HEK293 (cell line): ENCODE results near the gene NUFIP1.

ENCODE experiments used
- CTCF ChIA-PET: fragments of 350-600 bp; formaldehyde crosslinking; extraction: SDS; loops from one replicate; lab custom pipeline; 2021; ENCODE audit warnings: antibody characterized with exemption; lab: Yijun Ruan, JAX
- POLR2A ChIA-PET: fragments of 300-600 bp; formaldehyde crosslinking; extraction: SDS; loops from one replicate; lab custom pipeline; 2020; ENCODE audit warnings: antibody characterized with exemption, inconsistent platforms; lab: Yijun Ruan, JAX
- H3K27ac ChIP-seq: fragments of 200-500 bp; sonication (Bioruptor generic); 2 replicates; pipeline ENCODE4 v1.5.1; 2014; ENCODE audit warnings: low read depth, low read length, control low read depth, inconsistent platforms; ENCODE audit errors: extremely low read depth
- H3K36me3 ChIP-seq, 2 experiments: fragments of 200-500 bp in 1 of 2; sonication (Bioruptor generic) in 1 of 2; 1 replicate in 1 of 2; 2 replicates in 1 of 2; pipeline ENCODE4 v1.5.1; 2014 to 2017; ENCODE audit warnings: inconsistent platforms in 2 of 2, low read length in 2 of 2; ENCODE audit not compliant: control insufficient read depth in 2 of 2, insufficient read depth in 1 of 2
- H3K4me1 ChIP-seq: fragments of 200-500 bp; sonication (Bioruptor generic); 2 replicates; pipeline ENCODE4 v1.5.1; 2014; ENCODE audit warnings: mild to moderate bottlenecking, low read length, inconsistent platforms; ENCODE audit not compliant: control insufficient read depth, insufficient read depth
- H3K4me3 ChIP-seq: 2 replicates; pipeline ENCODE4 v1.5.1; 2011; ENCODE audit warnings: low read depth, mild to moderate bottlenecking, control low read depth, low read length, moderate library complexity
- H3K9me3 ChIP-seq: fragments of 200-500 bp; sonication (Bioruptor generic); 2 replicates; pipeline ENCODE4 v1.5.1; 2014; ENCODE audit warnings: low read depth, low read length, inconsistent platforms; ENCODE audit not compliant: control insufficient read depth, insufficient read depth
- IKZF3 ChIP-seq: fragments of 450-650 bp; IDR thresholded peaks from 2 replicates; pipeline ENCODE4 v1.5.0; 2018; ENCODE audit warnings: missing biosample characterization, mild to moderate bottlenecking, missing genetic modification characterization, moderate library complexity
- KLF7 ChIP-seq: fragments of 450-650 bp; formaldehyde crosslinking; IDR thresholded peaks from 2 replicates; pipeline ENCODE4 v1.5.1; 2016; ENCODE audit warnings: missing biosample characterization, missing genetic modification characterization, borderline replicate concordance
- PBX3 ChIP-seq: sonication (generic); formaldehyde crosslinking; IDR thresholded peaks from 2 replicates; pipeline ENCODE4 v1.8.1; 2022; ENCODE audit warnings: mild to moderate bottlenecking, moderate library complexity, missing genetic modification reagents
- PRDM2 ChIP-seq: fragments of 450-650 bp; formaldehyde crosslinking; IDR thresholded peaks from 2 replicates; pipeline ENCODE4 v1.5.1; 2016; ENCODE audit warnings: missing biosample characterization, missing genetic modification characterization, borderline replicate concordance
- SCRT2 ChIP-seq: fragments of 450-650 bp; formaldehyde crosslinking; IDR thresholded peaks from 2 replicates; pipeline ENCODE4 v1.5.1; 2016; ENCODE audit warnings: missing biosample characterization, missing genetic modification characterization
- YY1 ChIP-seq: fragments of 450-650 bp; formaldehyde crosslinking; IDR thresholded peaks from 2 replicates; pipeline ENCODE4 v1.5.1; 2018; ENCODE audit warnings: missing biosample characterization, missing genetic modification characterization
- ZBTB11 ChIP-seq: fragments of 450-650 bp; formaldehyde crosslinking; conservative IDR thresholded peaks from 2 replicates; pipeline ENCODE4 v1.5.1; 2016; ENCODE audit warnings: low read depth, missing biosample characterization, missing genetic modification characterization
- ZNF18 ChIP-seq: fragments of 450-650 bp; formaldehyde crosslinking; IDR thresholded peaks from 2 replicates; pipeline ENCODE4 v1.5.1; 2016; ENCODE audit warnings: missing biosample characterization, missing genetic modification characterization
- ZNF24 ChIP-seq: fragments of 450-650 bp; formaldehyde crosslinking; IDR thresholded peaks from 2 replicates; pipeline ENCODE4 v1.5.1; 2016; ENCODE audit warnings: missing biosample characterization, missing genetic modification characterization
- ZNF558 ChIP-seq: fragments of 450-650 bp; formaldehyde crosslinking; IDR thresholded peaks from 2 replicates; pipeline ENCODE4 v1.5.1; 2016; ENCODE audit warnings: missing biosample characterization, missing genetic modification characterization
- ZNF560 ChIP-seq: fragments of 450-650 bp; formaldehyde crosslinking; IDR thresholded peaks from 2 replicates; pipeline ENCODE4 v1.5.1; 2017; ENCODE audit warnings: missing biosample characterization, missing genetic modification characterization, borderline replicate concordance
- ZNF585B ChIP-seq: fragments of 450-650 bp; formaldehyde crosslinking; IDR thresholded peaks from 2 replicates; pipeline ENCODE4 v1.5.1; 2016; ENCODE audit warnings: missing biosample characterization, missing genetic modification characterization
- ZNF658 ChIP-seq: fragments of 450-650 bp; formaldehyde crosslinking; IDR thresholded peaks from 2 replicates; pipeline ENCODE4; 2016; ENCODE audit warnings: missing biosample characterization, missing genetic modification characterization
- ZNF707 ChIP-seq: fragments of 450-650 bp; formaldehyde crosslinking; IDR thresholded peaks from 2 replicates; pipeline ENCODE4 v1.5.1; 2016; ENCODE audit warnings: missing biosample characterization, missing genetic modification characterization
- TF ChIP-seq, protein P1 (sequence below): fragments of 450-650 bp; formaldehyde crosslinking; IDR thresholded peaks from 2 replicates; pipeline ENCODE4 v1.5.1; 2016; ENCODE audit warnings: missing biosample characterization, missing genetic modification characterization
- TF ChIP-seq, protein P2 (sequence below): fragments of 450-650 bp; formaldehyde crosslinking; IDR thresholded peaks from 2 replicates; pipeline ENCODE4 v1.5.1; 2016; ENCODE audit warnings: missing biosample characterization, missing genetic modification characterization

Gene NUFIP1

DNA sequence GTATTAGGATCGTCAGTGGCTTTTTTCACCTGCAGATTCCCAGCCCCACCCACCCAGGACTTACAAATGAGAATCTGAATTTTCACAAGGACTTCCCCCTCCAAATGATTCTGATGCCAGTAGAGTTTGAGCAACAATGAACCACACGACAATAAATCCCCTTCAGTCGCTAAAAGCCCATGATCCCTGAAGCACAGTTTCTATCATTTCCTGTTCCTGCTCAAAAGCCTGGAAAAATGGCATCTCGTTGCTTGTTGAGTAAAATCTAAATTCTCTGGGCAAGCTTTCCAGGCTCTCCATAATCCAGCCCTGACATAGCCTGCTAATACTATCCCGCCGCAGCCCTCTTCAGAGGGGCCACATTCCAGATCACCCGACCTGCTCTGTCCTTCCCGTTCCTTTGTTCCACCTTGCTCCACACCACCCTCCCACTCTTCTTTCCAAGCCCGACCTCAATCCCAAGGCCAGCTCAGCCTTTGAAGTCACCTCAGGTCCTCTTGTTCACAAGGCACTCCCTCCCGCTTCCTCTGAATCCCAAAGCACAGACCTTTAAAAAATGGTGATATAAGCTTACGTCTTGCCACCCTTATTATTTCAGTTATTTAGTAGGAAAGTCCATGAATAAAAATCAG lies 67.9 kb downstream of the NUFIP1 start (continued):
- TF ChIP-seq ZNF585B (no peak), ZNF18 (tag by site-specific recombination) (no peak), PBX3 (no peak), SCRT2 (tag by site-specific recombination) (no peak), YY1 (tag by site-specific recombination) (no peak), IKZF3 (tag by site-specific recombination) (no peak), ZNF560 (tag by site-specific recombination) (no peak), PRDM2 (tag by site-specific recombination) (no peak)
- TF ChIP-seq, protein P1, sequence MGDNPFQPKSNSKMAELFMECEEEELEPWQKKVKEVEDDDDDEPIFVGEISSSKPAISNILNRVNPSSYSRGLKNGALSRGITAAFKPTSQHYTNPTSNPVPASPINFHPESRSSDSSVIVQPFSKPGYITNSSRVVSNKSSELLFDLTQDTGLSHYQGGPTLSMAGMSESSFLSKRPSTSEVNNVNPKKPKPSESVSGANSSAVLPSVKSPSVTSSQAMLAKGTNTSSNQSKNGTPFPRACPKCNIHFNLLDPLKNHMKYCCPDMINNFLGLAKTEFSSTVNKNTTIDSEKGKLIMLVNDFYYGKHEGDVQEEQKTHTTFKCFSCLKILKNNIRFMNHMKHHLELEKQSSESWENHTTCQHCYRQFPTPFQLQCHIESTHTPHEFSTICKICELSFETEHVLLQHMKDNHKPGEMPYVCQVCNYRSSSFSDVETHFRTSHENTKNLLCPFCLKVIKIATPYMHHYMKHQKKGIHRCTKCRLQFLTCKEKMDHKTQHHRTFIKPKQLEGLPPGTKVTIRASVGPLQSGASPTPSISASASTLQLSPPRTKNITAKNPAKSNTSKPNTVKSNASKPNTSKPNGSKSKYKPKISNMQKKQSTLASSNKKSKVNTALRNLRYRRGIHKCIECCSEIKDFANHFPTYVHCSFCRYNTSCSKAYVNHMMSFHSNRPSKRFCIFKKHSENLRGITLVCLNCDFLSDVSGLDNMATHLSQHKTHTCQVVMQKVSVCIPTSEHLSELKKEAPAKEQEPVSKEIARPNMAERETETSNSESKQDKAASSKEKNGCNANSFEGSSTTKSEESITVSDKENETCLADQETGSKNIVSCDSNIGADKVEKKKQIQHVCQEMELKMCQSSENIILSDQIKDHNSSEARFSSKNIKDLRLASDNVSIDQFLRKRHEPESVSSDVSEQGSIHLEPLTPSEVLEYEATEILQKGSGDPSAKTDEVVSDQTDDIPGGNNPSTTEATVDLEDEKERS (tag by site-specific recombination): no peak

- no peaks in the 10 kb centered on the region for H3K36me3 ChIP-seq
- H3K9me3 ChIP-seq: no peaks in the 10 kb centered on the region
- no peak overlapping the region for H3K4me3 ChIP-seq
- ChIA-PET POLR2A (no interaction called here), CTCF (interaction anchor here (0.6 kb wide), 1 partner anchor 189 kb away, joined by 3 read pairs; no protein-coding TSS in a partner anchor)
- H3K4me1 ChIP-seq: peaks cover 2% of the 10 kb centered on the region
- H3K27ac ChIP-seq: no peak overlapping the region
- TF ChIP-seq ZNF658 (tag by site-specific recombination) (no peak), ZBTB11 (tag by site-specific recombination) (no peak), ZNF707 (tag by site-specific recombination) (no peak), ZNF558 (tag by site-specific recombination) (no peak), KLF7 (no peak), ZNF24 (no peak)
- TF ChIP-seq, protein P2, sequence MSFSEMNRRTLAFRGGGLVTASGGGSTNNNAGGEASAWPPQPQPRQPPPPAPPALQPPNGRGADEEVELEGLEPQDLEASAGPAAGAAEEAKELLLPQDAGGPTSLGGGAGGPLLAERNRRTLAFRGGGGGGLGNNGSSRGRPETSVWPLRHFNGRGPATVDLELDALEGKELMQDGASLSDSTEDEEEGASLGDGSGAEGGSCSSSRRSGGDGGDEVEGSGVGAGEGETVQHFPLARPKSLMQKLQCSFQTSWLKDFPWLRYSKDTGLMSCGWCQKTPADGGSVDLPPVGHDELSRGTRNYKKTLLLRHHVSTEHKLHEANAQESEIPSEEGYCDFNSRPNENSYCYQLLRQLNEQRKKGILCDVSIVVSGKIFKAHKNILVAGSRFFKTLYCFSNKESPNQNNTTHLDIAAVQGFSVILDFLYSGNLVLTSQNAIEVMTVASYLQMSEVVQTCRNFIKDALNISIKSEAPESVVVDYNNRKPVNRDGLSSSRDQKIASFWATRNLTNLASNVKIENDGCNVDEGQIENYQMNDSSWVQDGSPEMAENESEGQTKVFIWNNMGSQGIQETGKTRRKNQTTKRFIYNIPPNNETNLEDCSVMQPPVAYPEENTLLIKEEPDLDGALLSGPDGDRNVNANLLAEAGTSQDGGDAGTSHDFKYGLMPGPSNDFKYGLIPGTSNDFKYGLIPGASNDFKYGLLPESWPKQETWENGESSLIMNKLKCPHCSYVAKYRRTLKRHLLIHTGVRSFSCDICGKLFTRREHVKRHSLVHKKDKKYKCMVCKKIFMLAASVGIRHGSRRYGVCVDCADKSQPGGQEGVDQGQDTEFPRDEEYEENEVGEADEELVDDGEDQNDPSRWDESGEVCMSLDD: no peak
Observed at GRCh38 chr13:44920013-44920412, 69.3 kb downstream of the NUFIP1 start.
